Measurements from ENCODE around the gene LY6G6F. TPM values are rescaled to one million over a fixed set of nuclear protein-coding genes. Genes with fewer than 3 reads are reported as not detected.

Gene LY6G6F
- total RNA-seq, 1 donor from 2014 or later = 0.97 TPM

DNA sequence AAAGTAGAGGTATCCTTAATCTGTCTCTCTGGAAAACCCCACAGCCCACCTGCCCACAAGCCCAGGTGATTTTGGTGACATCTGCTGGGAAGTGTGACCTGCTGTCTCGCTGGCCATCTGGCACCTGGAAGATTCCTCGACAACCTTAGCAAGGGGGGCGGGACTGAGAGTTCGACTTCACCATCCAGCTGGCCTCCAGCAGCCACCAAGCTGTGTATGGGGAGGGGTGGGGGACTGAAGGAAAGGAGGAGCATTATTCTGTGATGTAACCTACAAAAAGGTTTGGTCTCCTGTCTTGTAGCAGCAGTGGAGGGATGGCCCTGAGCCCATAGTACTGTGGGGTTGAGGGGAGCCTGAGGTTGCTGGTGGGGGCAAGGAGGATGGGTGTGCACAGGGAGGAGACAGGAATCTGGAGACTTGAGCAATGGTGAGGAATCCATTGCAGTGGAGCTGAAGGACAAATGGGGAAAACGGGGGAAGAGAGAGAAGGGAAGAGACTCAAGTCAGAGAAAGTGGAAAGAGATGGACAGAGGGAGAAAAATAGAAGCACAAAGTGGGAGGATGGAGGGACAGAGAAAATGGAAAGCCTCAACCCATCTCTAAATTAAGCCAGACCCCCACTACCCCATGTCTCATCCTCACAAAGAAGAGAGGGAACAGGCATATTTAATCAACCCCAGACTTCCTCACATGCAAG is 4.0 kb downstream of the LY6G6F start:
- intact Hi-C loops (cut with DNase I) = no loop called here
- DNase-seq (no peak), ATAC-seq (no peak)
- Histone ChIP-seq H3K27ac (no peak overlapping the region), H3K9me3 (no peaks in the 10 kb centered on the region), H3K4me1 (peaks cover 7% of the 10 kb centered on the region), H3K4me3 (no peak overlapping the region), H3K27me3 (ENCODE audit: low read depth) (no peaks in the 10 kb centered on the region), H3K36me3 (no peaks in the 10 kb centered on the region)
- TF ChIP-seq, protein P1, sequence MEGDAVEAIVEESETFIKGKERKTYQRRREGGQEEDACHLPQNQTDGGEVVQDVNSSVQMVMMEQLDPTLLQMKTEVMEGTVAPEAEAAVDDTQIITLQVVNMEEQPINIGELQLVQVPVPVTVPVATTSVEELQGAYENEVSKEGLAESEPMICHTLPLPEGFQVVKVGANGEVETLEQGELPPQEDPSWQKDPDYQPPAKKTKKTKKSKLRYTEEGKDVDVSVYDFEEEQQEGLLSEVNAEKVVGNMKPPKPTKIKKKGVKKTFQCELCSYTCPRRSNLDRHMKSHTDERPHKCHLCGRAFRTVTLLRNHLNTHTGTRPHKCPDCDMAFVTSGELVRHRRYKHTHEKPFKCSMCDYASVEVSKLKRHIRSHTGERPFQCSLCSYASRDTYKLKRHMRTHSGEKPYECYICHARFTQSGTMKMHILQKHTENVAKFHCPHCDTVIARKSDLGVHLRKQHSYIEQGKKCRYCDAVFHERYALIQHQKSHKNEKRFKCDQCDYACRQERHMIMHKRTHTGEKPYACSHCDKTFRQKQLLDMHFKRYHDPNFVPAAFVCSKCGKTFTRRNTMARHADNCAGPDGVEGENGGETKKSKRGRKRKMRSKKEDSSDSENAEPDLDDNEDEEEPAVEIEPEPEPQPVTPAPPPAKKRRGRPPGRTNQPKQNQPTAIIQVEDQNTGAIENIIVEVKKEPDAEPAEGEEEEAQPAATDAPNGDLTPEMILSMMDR (IDR thresholded peaks at IDR 0.05) = no peak

DNA sequence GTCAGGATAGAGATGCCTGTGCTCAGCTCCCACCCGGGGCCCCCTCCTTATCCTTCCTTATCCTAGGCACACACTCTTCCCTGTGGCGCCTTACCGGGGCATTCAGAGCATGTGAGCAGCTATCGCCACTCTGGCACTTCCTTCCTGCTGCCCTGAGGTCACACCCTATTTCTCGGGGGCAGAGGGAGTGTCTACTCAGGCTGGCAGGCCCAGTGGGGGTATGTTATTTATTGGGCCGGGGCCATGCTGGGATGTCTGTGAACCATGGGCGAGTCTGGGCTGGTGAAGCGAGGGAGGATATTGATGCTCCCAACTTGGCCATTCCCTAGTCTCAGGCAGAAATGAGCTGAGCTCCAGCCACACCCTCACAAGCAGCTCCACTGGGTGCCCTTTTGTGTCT is 4.6 kb downstream of the LY6G6F start:
- H3K27me3 ChIP-seq (ENCODE audit: low read depth) = no peaks in the 10 kb centered on the region
- ATAC-seq = peak; percentile 41 to 44
- DNase-seq = no peak

DNA sequence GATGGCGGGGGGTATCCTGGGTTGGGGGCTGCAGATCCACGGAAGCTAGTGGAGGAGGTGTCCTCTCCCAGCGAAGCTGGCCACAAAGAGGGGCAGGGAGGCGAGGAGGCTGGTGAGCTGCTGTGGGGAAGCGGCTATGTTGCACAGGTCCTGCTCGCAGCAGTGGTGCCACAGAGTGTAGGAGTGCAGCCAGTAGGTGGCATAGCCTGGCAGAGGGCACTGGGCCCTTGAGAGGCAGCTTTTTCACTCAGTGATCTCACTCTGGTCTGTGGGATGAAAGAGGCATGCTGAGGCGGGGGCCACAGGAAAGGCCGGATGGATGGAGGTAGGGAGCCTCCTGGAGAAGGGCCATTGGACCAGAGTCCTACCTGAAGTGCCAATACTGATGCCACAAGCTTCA is 5.6 kb downstream of the LY6G6F start:
- Histone ChIP-seq H3K36me3 (no peaks in the 10 kb centered on the region), H3K4me1 (peaks cover 7% of the 10 kb centered on the region), H3K27me3 (ENCODE audit: low read depth) (no peaks in the 10 kb centered on the region), H3K4me3 (no peak overlapping the region), H3K27ac (no peak overlapping the region), H3K9me3 (no peaks in the 10 kb centered on the region)
- intact Hi-C loops (cut with DNase I) = no loop called here
- no peak for DNase-seq
- peak; percentile 45 to 47 for ATAC-seq
- TF ChIP-seq, protein P1 (IDR thresholded peaks at IDR 0.05) = no peak

More for the DNA sequence above, 4.6 kb downstream of the LY6G6F start:
- TF ChIP-seq, protein P1 (IDR thresholded peaks at IDR 0.05) = no peak
- Histone ChIP-seq H3K9me3 (no peaks in the 10 kb centered on the region), H3K4me3 (no peak overlapping the region), H3K36me3 (no peaks in the 10 kb centered on the region), H3K4me1 (peaks cover 7% of the 10 kb centered on the region), H3K27ac (no peak overlapping the region)
- intact Hi-C loops (cut with DNase I) = no loop called here

DNA sequence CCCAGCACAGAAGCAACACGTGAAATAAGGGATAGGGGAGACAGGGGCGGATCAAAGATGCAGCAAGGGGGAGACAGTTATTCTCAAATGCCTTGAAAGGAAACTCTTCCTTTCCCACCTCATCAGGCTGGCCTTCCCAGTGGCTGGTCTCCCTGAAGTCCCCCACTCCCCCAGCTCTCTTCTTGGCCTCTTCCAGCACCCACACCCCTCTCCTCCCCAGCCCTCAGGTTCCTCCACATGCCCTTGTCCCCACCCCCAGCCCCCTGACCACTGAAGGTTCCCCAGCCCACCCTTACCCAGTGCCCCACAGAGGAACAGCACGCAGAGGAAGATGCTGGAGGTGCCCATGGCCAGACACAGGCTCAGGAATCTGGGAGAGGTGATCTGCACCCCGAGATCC is 6.8 kb downstream of the LY6G6F start:
- Histone ChIP-seq H3K27me3 (ENCODE audit: low read depth) (no peaks in the 10 kb centered on the region), H3K4me3 (no peak overlapping the region), H3K27ac (no peak overlapping the region), H3K9me3 (no peaks in the 10 kb centered on the region), H3K36me3 (no peaks in the 10 kb centered on the region), H3K4me1 (peaks cover 7% of the 10 kb centered on the region)
- ATAC-seq (no peak), DNase-seq (no peak)
- TF ChIP-seq, protein P1 (IDR thresholded peaks at IDR 0.05) = no peak
- intact Hi-C loops (cut with DNase I) = no loop called here

DNA sequence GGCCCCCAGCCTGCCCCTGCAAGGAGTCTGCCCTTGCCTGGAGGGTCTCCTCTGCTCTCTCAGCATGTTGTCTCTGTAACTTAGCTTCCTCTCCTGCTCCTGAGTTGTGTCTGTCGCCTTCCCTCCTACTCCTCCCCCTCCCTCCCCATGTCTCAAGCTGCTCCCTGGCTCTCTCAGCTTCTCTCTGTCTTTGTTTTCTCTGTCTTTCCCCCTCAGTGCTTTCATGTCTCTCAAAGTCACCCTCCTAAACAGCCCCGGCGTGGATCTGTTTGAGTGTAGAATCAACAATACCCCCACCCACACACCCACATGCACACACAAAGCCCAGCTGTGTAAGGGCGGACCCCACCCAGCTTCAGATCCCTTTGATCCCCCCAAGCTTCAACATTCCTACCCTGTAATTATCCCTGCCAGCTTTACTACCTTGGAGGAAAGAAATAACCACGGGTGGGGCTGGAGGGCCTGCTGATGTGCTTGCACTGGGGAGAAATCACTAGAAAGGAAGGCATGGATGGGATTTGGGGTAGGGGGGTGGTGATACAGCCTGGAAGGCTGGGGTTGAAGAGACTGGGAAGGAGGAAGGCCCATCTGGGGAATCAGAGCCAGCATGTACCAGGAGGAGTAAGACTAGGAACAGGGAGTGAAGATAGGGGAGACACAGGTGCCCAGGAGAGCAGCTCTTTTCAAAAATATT is 7.5 kb downstream of the LY6G6F start:
- Histone ChIP-seq H3K27me3 (ENCODE audit: low read depth) (no peaks in the 10 kb centered on the region), H3K9me3 (no peaks in the 10 kb centered on the region), H3K4me1 (peaks cover 7% of the 10 kb centered on the region), H3K36me3 (no peaks in the 10 kb centered on the region), H3K4me3 (no peak overlapping the region), H3K27ac (no peak overlapping the region)
- DNase-seq (no peak), ATAC-seq (no peak)
- intact Hi-C loops (cut with DNase I) = no loop called here
- TF ChIP-seq, protein P1 (IDR thresholded peaks at IDR 0.05) = no peak

Data from lower lobe of right lung (tissue), 2 donors.